ENCODE measurements around the gene KCNMB2. TPM values are rescaled to one million over a fixed set of nuclear protein-coding genes. Genes with fewer than 3 reads are reported as not detected.

KCNMB2 gene
- total RNA-seq, 1 experiment from 2014 or later = not detected

GRCh38 chr3:178646186-178646862 is 110.1 kb downstream of the KCNMB2 start:
- DNase-seq (no peak), ATAC-seq (no peak)
- intact Hi-C loops (cut with micrococcal nuclease) = no loop called here
- Histone ChIP-seq H3K4me2 (ENCODE audit: low read length) (no peak overlapping the region), H3K9me3 (ENCODE audit: low read length) (no peaks in the 10 kb centered on the region), H3F3A (ENCODE audit: low read length, unreplicated experiment) (no peaks in the 10 kb centered on the region), H3K36me3 (ENCODE audit: low read depth, low read length) (no peaks in the 10 kb centered on the region), H3K9me2 (replicated peaks; ENCODE audit: low read length) (no peaks in the 10 kb centered on the region), H3K4me1 (ENCODE audit: insufficient read depth, low read length) (no peaks in the 10 kb centered on the region), H3K9ac (ENCODE audit: low read length) (no peak overlapping the region), H3K4me3 (ENCODE audit: low read length) (no peak overlapping the region), H3K27me3 (ENCODE audit: low read length) (no peaks in the 10 kb centered on the region), H2AFZ (ENCODE audit: low read length) (no peak overlapping the region), H4K20me1 (ENCODE audit: low read length) (no peaks in the 10 kb centered on the region), H3K79me2 (ENCODE audit: low read length) (no peaks in the 10 kb centered on the region), H3K27ac (ENCODE audit: low read length) (no peak overlapping the region)
- POLR2A ChIA-PET (ENCODE audit: unreplicated experiment) = no interaction called here
- CTCF ChIA-PET = no interaction called here
- no peak for TF ChIP-seq EZH2phosphoT487 (IDR thresholded peaks at IDR 0.05; ENCODE audit: borderline replicate concordance, low read length)
- TF ChIP-seq EZH2 (IDR thresholded peaks at IDR 0.05; ENCODE audit: low read length, unreplicated experiment) = no peak
- TF ChIP-seq CTCF (conservative IDR thresholded peaks at IDR 0.05; ENCODE audit: low read depth, low read length) = no peak
- BruUV-seq (replicated peaks) = no TSS peak

GRCh38 chr3:178655488-178655887 is 119.3 kb downstream of the KCNMB2 start:
- DNase-seq (no peak), ATAC-seq (no peak)
- ChIA-PET CTCF (no interaction called here), POLR2A (ENCODE audit: unreplicated experiment) (no interaction called here)
- intact Hi-C loops (cut with micrococcal nuclease) = no loop called here
- H3K9me3 ChIP-seq (ENCODE audit: low read length) = no peaks in the 10 kb centered on the region
- BruUV-seq (replicated peaks) = no TSS peak
- H3K36me3 ChIP-seq (ENCODE audit: low read depth, low read length) = no peaks in the 10 kb centered on the region
- H3K9ac ChIP-seq (ENCODE audit: low read length) = no peak overlapping the region
- no peaks in the 10 kb centered on the region for H4K20me1 ChIP-seq (ENCODE audit: low read length)
- H3K9me2 ChIP-seq (replicated peaks; ENCODE audit: low read length) = no peaks in the 10 kb centered on the region
- no peak overlapping the region for H2AFZ ChIP-seq (ENCODE audit: low read length)
- H3K4me1 ChIP-seq (ENCODE audit: insufficient read depth, low read length) = no peaks in the 10 kb centered on the region
- H3K79me2 ChIP-seq (ENCODE audit: low read length) = no peaks in the 10 kb centered on the region
- H3K27ac ChIP-seq (ENCODE audit: low read length) = no peak overlapping the region
- H3F3A ChIP-seq (ENCODE audit: low read length, unreplicated experiment) = no peaks in the 10 kb centered on the region
- H3K27me3 ChIP-seq (ENCODE audit: low read length) = no peaks in the 10 kb centered on the region
- H3K4me2 ChIP-seq (ENCODE audit: low read length) = no peak overlapping the region
- TF ChIP-seq EZH2phosphoT487 (IDR thresholded peaks at IDR 0.05; ENCODE audit: borderline replicate concordance, low read length) (no peak), CTCF (conservative IDR thresholded peaks at IDR 0.05; ENCODE audit: low read depth, low read length) (no peak), EZH2 (IDR thresholded peaks at IDR 0.05; ENCODE audit: low read length, unreplicated experiment) (no peak)
- H3K4me3 ChIP-seq (ENCODE audit: low read length) = no peak overlapping the region

GRCh38 chr3:178658694-178659325 is 122.6 kb downstream of the KCNMB2 start:
- Histone ChIP-seq H3K9me3 (ENCODE audit: low read length) (no peaks in the 10 kb centered on the region), H3K4me2 (ENCODE audit: low read length) (no peak overlapping the region), H3K9ac (ENCODE audit: low read length) (no peak overlapping the region), H3K36me3 (ENCODE audit: low read depth, low read length) (no peaks in the 10 kb centered on the region), H3K27ac (ENCODE audit: low read length) (no peak overlapping the region), H2AFZ (ENCODE audit: low read length) (no peak overlapping the region), H4K20me1 (ENCODE audit: low read length) (no peaks in the 10 kb centered on the region), H3F3A (ENCODE audit: low read length, unreplicated experiment) (no peaks in the 10 kb centered on the region), H3K27me3 (ENCODE audit: low read length) (no peaks in the 10 kb centered on the region), H3K4me1 (ENCODE audit: insufficient read depth, low read length) (no peaks in the 10 kb centered on the region), H3K4me3 (ENCODE audit: low read length) (no peak overlapping the region), H3K9me2 (replicated peaks; ENCODE audit: low read length) (no peaks in the 10 kb centered on the region), H3K79me2 (ENCODE audit: low read length) (no peaks in the 10 kb centered on the region)
- ChIA-PET CTCF (no interaction called here), POLR2A (ENCODE audit: unreplicated experiment) (no interaction called here)
- DNase-seq (no peak), ATAC-seq (no peak)
- intact Hi-C loops (cut with micrococcal nuclease) = no loop called here
- no peak for TF ChIP-seq CTCF (conservative IDR thresholded peaks at IDR 0.05; ENCODE audit: low read depth, low read length)
- TF ChIP-seq EZH2phosphoT487 (IDR thresholded peaks at IDR 0.05; ENCODE audit: borderline replicate concordance, low read length) = no peak
- no peak for TF ChIP-seq EZH2 (IDR thresholded peaks at IDR 0.05; ENCODE audit: low read length, unreplicated experiment)
- BruUV-seq (replicated peaks) = no TSS peak
